Urothelium cell line (cell line): ENCODE measurements around the gene MEGF6.

ENCODE experiments used
- DNase-seq: peaks from one replicate; pipeline ENCODE4 v3.0.0; 2011; ENCODE audit warnings: low spot score, mixed read lengths
- FAIRE-seq: peaks from 2 replicates; lab custom pipeline; 2011; peaks lifted over from hg19 to GRCh38; lab: Jason Lieb, UNC

MEGF6 gene

DNA sequence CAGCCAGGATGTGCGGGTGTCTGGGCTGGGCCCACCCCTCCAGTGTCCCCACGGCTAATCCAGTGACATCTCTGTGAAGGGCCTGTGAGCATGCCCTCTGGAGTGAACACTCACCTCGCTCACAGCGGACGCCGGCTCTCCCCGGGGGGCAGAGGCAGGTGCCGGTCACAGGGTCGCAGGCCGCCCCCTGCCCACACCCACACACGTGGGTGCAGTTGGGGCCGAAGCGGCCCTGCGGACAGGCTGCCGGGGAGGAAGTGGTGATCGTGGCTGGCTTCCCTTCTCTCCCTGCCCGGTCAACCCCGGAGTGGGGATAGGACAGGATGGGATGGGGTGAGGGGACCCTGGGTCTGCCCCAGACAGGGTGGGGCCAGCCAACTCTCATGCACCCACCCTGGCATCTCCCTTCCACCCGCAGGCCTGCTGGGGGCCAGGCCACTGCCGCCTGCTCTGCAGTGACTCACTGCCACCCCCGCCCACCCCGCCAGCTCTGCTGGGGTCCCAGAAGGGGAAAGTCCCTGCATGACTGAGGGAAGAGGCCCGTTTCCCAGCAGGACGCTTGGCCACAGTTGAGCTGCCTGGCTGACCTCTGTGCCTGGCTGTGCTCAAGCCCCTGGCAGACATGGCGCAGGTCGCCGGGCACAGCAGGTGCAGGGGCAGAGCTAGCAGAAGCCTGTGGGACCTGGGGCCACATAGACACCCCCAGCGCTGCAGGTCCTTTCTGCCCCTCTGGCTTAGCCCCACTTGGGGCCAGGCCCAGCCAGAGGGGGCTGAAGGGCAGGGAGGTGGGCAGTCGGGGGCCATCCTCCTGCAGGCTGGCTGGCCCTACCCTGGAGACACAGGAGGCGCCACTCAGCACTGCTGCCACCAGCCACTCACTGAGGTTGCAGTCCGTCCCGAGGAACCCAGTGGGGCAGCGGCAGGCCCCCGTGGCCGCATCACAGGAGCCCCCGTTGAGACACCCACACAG lies 115.2 kb downstream of the MEGF6 start:
- no peak for DNase-seq
- no peak for FAIRE-seq

DNA sequence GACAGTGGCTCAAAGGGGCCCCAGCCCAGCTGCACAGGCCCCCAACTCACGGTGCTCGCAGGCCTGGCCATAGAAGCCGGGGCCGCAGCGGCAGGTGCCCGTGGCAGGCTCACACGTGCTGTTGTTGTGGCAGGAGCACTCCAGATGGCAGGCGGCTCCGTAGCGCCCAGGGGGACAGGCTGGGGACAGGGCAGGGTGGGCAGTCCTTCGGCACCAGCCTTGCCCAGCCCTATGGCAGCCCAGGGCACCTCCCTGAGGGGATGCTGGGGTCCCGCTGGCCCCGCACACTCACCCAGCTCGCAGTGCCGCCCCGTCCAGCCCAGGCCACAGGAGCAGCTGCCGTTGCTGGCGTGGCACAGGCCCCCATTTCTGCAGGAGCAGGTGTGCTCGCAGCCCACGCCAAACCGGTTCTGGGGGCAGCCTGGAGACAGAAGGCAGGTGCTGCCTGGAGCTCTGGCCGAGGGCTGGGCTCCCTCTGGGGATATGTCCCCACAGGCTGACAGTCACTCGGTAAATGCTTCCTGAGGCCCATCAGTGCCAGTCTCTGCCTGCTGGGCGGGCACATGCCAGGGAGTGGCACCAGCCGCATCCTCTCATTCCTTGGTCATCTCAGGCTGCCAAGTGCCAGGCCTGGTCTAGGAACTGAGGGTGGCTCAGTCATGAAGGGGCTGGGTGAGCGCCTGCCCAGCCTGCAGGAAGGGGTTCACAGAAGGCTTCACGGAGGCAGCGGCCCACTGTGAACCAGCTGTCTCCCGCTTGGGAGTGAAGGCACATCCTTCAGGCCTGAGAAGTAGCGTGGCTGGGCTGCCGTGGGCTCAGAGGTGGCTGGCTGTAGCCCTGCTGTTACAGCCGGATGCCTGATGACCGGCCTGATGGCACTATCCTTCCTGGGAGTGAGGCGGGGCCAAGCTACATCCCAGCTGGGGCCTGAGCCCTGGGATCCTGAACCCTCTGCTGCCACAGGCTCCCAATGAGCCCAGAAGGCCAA lies 116.7 kb downstream of the MEGF6 start:
- no peak for FAIRE-seq
- no peak for DNase-seq

DNA sequence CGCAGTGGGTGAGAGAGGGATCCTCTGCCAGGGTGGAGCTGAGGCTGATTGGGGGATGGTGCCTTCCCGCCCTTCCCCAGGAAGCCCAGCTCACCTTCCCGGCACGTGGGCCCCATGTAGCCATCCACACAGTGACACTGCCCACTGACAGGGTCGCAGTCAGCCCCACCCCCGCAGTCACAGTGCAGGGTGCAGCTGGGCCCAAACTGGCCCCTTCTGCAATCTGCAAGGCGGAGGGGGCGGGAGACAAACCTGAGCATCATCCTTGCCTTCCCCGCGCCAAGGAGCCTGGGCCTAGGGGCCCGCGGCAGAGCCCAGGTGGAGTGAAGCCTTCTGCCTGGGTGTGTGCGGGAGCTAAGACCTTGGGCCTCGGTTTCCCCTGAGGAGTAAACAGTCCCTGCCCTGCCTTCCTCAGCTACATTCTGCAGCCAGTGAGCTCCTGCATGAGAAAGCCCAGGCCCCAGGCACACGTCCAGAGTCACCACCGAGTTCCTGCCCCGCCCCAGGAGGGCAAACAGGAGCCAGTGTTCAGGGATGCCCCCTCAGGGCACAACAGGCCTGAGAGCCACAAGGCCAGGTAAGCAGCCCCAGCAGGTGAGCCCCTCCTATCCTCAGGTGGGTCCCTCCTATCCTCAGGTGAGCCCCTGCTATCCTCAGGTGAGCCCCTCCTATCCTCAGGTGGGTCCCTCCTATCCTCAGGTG lies 118.6 kb downstream of the MEGF6 start:
- FAIRE-seq (no peak), DNase-seq (no peak)

DNA sequence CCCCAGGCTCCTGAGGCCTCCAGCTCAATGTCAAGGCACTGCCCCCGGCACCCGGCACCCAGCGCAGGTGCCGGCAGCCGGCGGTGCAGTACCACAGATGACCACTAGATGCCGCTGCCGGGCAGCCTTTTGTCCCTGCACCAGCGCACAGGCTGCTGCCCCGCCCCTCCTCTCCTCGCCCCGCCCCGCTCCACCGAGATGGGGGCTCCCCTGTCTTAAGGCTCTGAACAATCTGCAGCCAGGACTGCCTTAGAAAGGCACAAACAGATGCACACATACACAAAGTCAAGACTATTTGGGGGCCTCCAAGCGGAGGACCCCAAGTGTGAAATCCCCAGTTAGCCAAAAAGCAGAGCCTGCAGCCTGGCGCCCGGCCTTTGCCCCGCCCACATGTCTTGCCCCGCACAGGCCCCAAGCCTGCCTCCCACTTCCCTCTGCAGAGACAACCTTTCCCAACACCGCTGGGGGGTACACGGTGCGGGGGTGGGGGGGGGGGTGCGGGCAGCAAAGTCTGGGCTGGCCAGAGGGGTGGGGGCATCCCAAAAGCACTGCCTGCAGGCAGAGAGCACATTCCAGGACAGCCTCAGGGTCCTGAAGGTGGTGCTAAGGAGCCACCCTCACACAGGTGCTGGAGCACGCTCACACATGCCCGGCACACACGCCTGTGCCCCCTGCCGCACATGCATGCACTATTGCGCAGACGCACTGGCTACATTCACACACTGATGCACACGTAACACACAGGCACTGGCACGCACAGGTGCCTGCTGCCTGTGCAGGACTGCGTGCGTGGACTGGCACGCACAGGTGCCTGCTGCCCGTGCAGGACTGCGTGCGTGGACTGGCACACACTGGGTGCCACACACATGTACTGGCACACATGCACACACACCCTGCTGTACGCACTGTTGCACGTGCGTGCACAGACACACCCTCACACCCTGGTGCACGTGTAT lies 119.7 kb downstream of the MEGF6 start:
- FAIRE-seq (no peak), DNase-seq (peak; percentile 79)

DNA sequence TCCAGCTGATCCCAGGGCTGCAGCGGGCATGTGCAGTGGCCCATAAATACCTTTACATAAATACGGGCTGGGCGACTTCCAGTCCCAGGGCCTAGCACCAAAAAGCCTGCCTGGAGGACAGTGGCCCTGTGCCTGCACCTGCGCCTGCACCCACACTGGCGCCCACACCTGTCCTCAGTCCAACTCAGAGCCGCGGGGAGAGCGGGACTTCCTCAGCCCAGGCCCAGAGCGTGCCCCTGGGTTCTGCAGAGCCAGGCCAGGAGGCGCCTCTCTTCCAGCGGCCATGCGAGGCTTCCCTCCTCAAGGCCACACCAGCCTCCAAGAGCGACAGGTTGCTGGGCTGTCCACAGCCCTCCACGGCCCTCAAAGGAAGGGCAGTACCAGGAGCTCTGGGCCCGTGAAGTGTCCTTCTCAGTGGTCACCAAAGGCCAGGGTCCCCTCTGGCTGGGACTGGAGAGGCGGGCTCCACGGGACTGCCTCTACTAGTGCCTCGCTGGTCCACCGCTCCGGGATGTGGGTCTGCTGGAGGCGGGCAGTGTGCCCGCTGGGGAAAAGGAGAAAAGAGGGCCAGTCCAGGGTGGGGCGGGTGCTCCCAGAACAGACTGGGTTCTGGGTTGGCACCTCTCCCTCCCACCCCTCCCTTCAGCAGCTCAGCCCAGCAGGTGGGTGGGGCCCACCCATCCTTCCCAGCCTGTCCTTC lies 121.1 kb downstream of the MEGF6 start:
- DNase-seq (no peak), FAIRE-seq (no peak)

DNA sequence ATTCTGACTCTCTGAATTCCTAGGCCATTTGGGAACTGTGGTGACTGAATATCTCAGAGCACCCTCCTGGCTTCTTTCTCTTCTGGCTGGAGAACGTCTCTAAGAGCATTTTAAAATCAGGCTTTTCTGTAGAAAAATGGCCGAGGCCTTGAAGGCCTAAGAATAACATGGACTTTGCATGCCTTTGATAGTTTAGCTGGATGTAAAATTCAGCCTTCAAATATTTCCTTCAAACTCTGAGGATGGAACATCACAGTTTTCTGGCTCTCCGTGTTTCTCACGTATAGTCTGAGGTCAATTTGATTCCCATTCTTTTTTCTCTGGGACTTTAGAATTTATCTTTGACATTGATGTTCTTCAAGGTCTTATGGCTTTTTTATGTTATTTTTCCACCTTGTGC lies 122.9 kb downstream of the MEGF6 start:
- FAIRE-seq (no peak), DNase-seq (no peak)

DNA sequence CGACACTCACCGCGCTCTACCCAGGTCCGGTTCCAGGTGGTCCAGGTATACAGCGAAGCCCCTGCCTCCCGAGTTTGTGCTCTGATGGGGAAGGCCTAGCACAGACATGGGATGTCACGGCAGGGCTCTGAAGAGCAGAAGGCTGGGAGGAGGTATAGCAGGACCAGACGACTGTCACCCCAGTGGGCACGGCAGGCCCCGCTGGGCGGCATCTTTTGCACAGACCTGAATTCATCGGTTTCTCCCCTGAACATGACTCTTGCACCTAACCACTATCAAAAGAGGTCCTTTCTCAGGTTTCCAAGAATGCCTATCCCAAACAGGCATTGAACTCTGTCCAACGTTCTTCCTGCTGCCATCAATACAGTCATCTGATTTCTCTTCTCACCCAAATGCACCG lies 126.3 kb downstream of the MEGF6 start:
- FAIRE-seq (no peak), DNase-seq (no peak)

DNA sequence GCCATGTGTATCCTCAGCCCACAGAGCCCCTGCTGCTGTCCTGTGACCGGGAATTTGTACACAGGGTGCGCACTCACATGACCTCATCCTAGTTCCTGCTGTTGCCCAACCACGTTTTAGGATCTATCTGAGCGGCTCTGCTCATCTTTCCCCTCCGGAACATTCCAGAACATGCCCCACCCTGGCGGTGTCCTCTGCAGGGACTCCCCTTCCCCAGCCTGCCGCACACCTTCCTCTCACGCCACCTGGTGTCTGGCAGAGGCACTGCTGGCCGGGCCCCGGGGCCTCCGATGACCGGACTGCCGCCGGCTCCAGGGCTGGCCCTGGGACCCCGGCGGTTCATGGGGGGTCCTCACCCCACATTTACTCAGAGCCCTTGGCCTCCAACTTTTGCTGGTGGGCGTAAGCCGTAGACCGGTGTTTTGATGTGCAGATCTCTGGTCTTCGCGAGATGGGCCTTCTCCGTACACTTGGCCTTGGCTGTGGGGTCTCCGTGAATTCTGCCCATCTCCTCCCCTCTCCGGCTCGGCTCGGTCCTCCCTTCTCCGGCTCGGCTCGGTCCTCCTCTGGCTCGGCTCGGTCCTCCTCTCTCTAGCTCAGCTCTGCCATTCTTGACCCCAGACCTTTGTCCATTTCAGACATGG lies 127.4 kb downstream of the MEGF6 start:
- DNase-seq (peak; percentile 51), FAIRE-seq (no peak)

DNA sequence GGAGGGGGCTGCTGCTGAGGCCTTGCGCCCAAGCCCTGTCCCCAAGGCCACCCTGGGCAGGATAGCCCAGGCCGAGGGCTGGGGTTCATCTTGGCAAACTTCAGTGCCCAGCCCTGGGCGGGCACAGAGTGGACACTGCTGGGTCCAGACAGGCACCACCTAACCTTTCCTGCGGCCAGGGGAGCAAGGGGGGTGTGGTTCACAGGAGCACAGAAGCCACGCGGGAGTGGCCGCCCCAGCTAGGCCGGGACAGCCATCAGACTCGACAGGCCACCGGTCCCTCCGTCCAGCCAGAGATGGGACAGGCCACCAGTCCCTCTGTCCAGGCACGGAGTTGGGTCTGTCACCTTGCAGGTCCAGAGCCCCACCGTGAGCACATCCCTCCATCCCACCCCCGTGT lies 127.9 kb downstream of the MEGF6 start:
- FAIRE-seq (no peak), DNase-seq (no peak)

DNA sequence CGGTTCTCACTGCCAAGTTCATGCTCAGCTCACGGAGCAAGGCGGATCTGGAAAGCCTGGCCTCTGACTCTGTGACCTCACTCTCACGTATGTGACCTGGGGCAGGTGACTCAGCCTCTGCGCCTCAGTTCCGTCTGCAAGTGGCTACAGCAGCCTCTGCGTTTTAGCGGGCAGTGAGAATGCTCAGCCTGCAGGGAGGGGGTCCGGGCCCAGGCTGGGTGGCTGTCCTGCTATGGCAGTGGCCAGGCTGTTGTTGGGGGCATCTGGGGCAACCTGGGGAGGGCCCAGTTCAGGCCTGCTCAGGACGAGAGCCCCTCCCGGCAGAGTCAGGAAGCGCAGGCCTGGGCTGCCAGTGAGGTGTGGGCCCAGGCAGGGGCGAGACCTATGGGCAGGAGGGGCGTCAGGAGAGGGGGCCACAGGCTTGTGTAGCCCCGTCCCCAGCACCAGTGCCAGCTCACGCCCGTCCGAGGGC lies 128.9 kb downstream of the MEGF6 start:
- no peak for FAIRE-seq
- no peak for DNase-seq

DNA sequence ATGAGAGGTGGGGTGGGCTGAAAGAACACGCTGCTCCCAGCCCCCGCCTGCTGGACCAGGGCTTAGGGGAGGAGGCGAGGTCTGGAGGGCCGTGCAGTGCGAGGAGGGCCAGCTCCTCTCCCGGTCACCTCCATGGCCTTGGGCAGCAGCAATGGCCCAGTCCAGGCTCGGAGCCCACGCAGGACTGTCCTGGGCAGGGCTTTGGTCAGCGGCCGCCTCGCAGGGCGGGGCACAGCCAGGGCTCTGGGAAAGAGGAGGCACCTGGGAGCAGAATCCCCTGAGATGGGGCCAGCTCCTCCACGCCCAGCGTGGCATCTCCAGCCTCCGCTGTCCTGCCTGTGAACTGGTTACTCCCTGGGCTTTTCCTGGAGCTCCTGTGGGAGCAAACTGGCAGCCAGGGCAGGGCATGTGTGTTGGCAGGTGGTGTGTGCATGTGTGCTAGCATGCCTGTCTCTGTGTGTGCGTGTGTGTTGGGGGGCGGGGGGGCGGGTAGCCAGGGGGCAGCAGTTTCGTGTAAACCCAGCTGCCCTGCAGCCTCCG lies 129.4 kb downstream of the MEGF6 start:
- FAIRE-seq (no peak), DNase-seq (no peak)

DNA sequence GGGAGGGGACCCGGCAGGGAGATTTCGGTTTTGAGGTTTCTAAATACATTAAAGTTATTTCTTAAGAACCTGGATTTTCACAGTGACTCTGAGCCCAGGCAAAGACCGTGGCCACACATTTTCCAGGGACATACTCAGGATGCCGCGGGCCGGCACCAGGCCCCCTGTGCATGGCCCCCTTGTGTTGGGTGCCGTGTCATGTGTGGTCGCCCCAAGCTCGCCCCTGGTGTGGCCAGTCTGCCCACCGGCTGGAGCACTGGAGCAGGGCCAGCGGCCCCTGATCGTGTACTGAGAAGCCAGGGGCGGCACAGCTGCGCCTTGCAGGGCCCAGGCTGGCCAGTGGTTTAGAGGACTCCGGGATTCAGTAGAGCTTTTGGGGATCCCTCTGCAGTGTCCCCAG lies 130.3 kb downstream of the MEGF6 start:
- DNase-seq (no peak), FAIRE-seq (no peak)

DNA sequence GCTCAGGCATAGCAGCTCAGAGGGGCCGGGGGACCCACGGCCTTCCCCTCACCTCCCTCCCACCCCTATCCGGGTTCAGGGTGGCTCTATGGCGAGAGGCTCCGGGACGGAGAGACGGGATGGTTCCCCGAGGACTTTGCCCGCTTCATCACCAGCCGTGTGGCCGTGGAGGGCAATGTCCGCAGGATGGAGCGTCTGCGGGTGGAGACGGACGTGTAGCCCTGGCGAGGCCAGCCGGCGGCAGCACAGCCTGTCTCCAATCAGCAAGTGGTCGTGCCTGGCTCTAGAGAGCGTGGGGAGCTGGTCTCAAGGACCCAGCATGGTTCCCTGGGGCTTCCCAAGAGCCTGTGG lies 131.0 kb downstream of the MEGF6 start:
- DNase-seq (no peak), FAIRE-seq (no peak)

DNA sequence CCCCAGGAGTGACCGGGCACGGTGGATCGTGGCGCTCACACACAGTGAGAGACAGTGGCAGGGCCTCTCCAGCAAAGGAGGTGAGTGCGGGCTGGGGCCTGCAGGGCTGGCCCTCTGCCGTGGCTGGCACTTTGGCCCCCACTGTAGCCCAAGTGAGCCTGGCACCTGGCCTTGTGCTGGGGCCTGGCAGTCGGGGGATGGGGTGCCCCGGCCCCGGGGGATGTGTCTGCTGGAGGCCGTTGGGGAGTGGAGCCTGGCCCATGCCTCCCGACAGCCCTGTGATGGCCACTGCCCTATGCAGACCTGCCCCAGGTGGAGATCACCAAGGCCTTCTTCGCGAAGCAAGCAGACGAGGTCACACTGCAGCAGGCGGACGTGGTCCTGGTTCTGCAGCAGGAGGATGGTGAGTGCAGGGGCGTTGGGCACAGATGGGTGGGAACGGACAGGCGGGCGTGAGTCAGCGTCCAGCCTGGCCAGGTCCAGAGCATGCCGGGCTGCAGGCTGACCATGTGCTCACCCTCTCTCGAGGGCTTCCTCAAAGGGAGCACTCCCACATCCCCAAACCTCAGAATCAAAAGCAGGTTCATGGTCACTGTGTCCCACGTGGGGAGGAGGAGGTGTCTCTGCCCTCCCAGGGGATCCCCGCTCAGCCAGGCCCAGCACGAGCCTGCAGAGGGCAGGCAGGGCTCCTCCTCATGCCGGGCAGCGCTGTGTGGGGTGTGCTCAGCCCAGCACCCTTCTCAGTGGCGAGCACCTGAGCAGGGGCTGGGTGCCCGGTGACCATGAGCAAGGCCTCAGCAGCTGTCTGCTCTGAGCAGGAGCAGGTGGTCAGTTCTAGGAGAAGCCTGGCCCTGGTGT lies 131.6 kb downstream of the MEGF6 start:
- no peak for FAIRE-seq

DNA sequence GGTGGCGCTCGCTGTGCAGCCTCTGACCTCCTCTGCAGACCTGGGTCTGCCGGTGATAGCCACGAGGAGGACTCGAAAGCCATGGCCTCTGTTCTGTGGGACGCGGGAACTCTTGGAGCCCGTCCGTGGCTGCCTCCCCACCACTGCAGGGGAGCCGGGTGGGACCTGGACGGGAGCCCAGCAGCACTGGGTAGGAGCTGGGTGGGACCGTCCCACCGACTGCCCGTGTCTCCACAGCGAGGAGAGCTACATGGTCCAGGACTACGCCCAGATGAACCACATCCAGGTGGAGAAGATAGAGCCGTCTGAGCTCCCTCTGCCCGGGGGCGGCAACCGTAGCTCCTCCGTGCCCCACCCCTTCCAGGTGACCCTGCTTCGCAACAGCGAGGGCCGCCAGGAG lies 133.1 kb downstream of the MEGF6 start:
- FAIRE-seq: no peak
- no peak for DNase-seq

More for the DNA sequence above, 131.6 kb downstream of the MEGF6 start:
- DNase-seq: no peak

DNA sequence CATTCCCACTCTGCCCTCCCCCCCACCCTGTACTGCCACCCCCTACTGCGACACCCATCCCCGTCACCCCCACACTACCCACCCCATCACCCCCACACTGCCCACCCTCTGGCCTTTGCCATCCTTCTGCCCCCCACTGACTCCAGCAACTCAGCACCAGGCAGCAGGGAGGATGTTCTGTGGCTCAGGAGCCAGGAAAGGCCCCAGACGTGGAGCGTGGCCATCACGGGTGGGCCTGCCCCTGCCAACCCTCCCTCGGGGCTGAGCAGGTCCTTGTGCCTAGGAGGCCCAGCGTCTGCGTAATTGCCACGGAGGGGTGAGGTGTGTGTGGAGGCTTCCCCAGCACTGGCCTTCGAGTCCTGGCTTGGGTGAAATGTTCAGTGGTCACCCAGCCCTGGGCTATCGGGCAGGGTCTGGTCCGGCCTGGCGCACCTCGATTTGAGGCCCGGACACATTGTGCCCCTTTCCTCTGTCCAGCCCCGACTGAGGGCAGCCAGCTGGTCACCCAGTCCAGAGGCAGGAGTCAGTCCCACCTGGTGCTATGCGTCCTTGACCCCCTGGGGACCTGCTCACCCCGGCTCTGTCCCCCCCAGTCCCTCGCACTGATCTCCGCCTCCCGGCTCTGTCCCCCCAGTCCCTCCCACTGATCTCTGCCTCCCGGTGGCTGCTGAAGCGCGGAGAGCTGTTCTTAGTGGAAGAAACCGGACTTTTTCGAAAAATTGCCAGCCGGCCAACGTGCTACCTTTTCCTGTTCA lies 133.9 kb downstream of the MEGF6 start:
- DNase-seq (peak; percentile 35), FAIRE-seq (peak; percentile 80)

DNA sequence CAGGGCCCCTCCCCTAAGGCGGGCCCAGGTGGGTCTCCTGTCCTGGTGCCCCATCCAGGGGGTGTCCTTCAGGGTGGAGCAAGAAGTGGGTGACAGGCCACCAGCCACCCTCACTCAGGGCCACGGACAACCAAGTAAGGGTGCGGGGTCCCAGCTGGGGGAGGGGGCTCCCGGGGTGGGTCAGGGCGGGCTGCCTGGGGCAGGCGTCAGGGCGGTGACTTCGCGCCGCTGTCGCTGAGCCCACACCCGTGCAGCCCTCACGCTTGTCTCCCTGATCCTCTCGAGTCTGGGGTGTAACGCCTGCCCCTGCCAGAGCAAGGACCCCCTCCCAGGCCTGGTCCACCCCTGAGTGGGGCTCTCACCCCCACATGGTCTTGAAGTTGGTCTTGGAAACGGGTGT lies 134.6 kb downstream of the MEGF6 start:
- FAIRE-seq (no peak), DNase-seq (no peak)
